Cardiac fibroblast (primary cell): ENCODE results near the gene HNRNPAB.

ENCODE experiments used
- DNase-seq, 2 donors: peaks; one replicate each; pipeline versions ENCODE4 v3.0.0 to v3.0.0-alpha.2; 2010; ENCODE audit warnings: low read depth in 2 of 2
- H3K4me3 ChIP-seq, 2 donors: replicated peaks in 1 of 2; 1 replicate in 1 of 2; 2 replicates in 1 of 2; pipeline ENCODE4 v1.5.1; 2011; ENCODE audit warnings: low read depth in 2 of 2, low read length in 2 of 2, mild to moderate bottlenecking in 2 of 2, moderate library complexity in 1 of 2
- TF ChIP-seq, protein P1 (sequence below): IDR thresholded peaks from one replicate; pipeline ENCODE4 v1.5.1; 2011; ENCODE audit warnings: low read depth, mild to moderate bottlenecking, low read length, inconsistent platforms

The HNRNPAB gene

DNA sequence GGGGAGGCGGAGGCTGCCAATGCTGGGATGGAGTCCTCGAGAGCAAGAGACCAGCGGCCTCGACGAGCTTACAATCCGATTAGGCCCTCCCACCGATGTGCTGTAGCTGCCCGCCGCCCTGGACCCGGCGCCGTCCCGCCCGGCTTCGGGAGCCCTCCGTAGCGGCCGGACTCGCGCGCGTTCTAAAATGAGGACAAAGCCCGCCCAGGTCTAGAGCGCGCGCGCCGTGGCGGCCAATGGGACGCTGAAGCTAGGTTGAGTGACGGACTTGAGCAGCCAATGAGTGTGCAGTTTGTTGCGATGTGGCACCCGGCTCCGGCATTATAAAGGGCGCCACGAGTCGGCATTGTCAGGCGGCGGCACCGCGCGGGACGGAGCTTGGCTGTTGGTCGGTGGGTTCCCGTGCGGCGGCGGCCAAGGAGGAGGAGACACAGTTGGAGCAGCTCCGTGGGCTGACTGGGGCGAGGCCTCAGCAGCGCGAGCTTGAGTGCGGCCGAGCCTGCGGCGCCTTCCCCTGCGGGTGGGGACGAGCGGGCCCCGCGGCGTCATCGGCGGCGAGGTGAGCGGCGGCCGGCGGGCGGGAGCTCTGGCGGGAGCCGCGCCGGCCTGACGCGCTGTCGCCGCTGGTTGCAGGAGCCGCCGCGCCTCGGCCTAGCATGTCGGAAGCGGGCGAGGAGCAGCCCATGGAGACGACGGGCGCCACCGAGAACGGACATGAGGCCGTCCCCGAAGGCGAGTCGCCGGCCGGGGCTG is at the start of gene HNRNPAB:
Gene HNRNPAB, plus strand, starts transcription at position 352 of the 753 bp plus-strand sequence. Its CDS starts 305 bp downstream, at position 657.
- H3K4me3 ChIP-seq = peak within 1 kb of the TSS; percentile 72 to 73
- DNase-seq = peak; percentile 98
- TF ChIP-seq, protein P1, sequence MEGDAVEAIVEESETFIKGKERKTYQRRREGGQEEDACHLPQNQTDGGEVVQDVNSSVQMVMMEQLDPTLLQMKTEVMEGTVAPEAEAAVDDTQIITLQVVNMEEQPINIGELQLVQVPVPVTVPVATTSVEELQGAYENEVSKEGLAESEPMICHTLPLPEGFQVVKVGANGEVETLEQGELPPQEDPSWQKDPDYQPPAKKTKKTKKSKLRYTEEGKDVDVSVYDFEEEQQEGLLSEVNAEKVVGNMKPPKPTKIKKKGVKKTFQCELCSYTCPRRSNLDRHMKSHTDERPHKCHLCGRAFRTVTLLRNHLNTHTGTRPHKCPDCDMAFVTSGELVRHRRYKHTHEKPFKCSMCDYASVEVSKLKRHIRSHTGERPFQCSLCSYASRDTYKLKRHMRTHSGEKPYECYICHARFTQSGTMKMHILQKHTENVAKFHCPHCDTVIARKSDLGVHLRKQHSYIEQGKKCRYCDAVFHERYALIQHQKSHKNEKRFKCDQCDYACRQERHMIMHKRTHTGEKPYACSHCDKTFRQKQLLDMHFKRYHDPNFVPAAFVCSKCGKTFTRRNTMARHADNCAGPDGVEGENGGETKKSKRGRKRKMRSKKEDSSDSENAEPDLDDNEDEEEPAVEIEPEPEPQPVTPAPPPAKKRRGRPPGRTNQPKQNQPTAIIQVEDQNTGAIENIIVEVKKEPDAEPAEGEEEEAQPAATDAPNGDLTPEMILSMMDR = no peak

DNA sequence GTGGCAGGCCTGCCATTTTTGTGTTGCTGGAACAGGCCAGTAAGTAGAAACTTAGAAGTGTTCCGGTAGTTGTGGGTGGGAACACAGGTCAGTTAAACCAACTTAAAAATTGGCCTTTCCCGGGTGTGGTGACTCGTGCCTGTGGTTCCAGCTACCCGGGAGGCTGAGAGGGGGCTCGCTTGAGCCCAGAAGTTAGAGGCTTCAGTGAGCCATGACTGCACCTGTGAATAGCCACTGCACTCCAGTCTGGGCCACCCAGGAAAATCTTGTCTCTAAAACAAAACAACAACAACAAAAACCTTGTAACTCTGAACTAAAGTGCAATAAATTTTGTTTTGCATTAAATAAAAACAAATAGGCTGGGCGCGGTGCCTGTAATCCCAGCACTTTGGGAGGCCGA is 49.3 kb upstream of the HNRNPAB start:
- TF ChIP-seq, protein P1 = no peak
- H3K4me3 ChIP-seq = no peak overlapping the region
- no peak for DNase-seq

DNA sequence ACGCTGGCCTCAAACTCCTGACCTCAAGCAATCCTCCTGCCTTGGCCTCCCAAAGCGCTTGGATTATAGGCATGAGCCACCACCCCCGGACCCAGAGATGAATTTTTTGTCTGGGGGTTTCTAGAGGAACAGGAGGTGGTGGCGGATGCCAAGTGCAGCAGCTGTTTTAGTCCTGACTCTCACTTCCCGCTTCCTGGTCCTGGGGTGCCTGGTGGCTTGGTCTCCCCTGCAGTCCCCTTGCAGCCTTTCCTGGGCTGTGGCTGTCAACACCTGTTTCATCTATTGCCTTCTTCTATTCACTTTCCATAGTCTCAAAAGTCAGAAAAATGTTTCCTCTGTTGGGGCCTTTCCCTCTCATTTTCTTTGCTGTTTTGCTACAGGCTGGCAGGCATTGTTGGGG is 44.2 kb upstream of the HNRNPAB start:
- DNase-seq = no peak
- TF ChIP-seq, protein P1 = no peak
- no peak overlapping the region for H3K4me3 ChIP-seq

DNA sequence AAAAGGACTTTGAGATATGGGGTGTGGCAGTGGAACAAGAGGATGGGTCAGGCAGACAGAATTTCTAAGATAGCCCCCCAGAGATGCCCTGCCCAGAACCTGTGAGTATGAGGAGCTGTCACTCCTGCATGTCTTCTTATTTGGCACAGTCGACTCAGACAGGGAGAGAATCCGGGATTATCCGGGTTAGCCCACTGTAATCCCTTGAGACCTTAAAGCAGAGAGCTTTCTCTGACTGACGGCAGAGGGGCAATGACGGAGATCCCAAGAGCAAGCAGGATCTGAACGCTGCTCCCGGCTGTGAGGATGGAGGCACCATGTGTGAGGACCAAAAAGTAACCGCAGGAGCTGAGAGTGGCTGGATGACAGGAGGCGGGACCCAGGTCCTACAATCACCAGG is 41.9 kb upstream of the HNRNPAB start:
- DNase-seq = no peak
- H3K4me3 ChIP-seq = no peak overlapping the region
- TF ChIP-seq, protein P1 = no peak

DNA sequence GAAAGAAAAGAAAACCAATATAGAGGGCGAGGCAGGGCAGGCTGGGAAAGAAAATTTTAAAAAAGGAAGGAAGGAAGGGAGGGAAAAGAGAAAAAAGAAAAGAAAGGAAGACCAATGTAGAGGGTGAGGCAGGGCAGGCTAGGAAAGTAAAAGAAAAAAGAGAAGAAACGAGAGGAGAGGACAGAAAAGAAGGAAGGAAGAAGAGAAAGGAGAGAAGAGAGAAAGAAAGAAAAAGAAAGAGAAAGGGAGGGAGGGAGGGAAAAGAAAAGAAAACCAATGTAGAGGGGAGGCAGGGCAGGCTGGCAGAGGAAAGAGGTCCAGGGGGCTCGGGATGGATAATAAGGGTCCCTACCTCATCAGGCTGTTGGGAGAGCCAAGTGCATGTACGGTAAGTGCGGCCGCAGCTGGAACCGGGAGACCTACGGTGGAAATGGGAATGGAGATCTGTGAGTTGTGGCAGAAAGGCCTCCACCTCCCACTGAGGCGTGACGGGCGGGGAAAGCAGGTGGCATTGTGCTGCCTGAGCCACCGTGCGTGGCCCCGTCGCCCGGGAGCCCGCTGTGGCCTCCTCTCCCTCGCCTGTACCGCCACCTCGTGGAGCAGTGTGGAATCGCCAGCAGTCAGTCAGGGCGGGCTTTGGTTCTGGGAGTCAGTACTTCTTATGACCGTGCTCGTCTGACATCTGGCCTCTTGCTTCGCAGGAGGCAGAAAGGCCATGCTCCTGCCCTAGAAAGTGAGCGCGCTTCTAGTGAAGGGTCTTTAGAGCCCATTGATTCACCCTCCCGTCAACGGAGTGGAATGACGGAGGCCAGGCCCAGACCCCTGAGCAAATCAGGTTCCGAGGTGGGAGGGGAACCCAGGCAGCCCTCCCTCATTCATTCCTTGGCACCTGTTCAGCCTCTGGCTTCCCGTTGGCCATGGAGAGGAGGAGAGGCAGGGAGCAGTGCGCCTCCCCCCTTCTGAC is 40.3 kb upstream of the HNRNPAB start:
- DNase-seq = peak; percentile 72 to 75
- TF ChIP-seq, protein P1 = peak; percentile 98
- no peak overlapping the region for H3K4me3 ChIP-seq

DNA sequence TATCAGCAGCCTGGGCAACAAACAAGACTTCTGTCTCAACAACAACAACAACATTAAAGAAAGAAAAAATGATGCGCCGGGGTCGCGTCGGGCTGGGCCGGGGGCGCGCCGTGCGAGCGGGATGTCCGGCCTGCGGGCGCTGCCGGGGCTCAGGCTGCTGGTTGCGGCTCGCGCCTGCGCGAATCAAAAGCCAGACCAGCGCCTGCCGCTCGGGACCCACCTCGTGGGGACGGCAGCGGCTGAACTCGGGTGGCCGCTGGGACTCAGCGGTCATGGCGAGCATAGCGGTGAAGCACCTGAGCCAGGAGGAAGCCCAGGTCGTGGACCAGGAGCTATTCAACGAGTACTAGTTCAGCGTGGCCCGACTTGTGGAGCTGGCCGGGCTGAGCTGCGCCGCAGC is 38.8 kb upstream of the HNRNPAB start:
- H3K4me3 ChIP-seq = no peak overlapping the region
- TF ChIP-seq, protein P1 = no peak
- no peak for DNase-seq
